Measurements from ENCODE around the gene NSMCE3.
"Not testable (repeated sequence)": the region's sequence is repeated elsewhere in the genome, so short reads cannot be mapped to it uniquely, and the experiment has no call there.

NSMCE3 gene

GRCh38 chr15:29270169-29270955 is 740 bp upstream of the NSMCE3 start:
- DNase-seq (ENCODE audit: low read depth), result no peak

DNA sequence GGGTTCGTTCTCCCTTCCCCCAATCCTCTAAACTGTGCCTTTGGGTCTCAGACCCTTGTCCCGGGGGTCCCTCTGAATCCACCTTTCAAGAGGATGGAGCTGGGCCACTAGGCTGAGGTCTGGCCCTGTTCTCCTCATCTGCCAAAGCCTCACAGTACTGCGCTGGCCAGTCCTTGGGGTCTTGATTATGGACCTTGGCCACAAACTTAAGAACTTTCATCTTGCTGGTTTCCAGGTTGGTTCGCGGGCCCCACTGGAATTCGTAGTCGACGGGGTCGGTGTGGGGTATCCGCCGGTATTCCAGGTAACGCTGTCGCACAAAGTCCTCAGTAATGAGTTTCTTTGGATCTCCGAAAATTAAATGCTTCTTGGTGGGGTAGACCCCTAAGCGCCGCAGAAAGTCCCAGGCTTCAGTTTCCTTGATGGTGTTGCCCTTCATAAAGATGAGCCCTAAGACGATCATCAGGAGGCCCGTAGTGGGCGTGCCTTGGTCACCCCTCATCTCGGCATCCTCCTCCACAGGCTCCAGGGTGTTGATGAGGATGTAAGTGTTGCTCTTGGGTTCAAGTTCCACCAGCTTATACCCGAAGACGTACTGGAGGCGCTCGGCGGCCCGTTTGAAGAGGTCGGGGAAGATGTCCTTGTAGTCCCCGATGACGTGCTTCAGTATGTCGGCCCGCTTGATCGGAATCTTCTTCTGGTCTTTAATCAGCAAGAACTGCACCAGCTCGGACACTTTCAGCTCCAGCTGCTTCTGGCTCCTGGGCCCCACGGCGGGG is 727 bp downstream of the NSMCE3 start:
- DNase-seq (ENCODE audit: low read depth), result peak; percentile 33

DNA sequence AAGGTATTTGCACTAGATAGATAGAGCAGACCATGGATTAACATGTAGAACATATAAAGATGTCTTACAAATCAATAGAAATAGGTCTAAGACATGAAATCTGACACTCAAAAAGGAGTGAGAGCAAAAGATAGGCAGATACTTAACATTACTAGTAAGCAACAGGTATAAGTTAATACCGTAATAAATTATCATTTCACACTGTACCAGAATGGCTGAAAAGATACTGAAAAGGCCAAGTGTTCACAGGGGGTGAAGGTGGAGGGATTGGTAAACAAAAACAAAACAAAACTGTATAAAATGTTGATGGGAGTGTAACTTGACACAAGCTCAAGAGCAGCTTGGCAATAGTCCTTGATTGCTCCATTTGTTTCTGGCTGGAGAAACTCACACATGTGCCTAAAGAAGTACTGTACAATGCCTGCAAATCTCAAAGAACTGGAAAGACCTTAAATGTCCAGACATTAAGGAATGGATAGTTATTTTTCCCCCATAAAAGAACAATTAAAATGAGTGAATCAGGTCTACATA is 3.5 kb downstream of the NSMCE3 start:
- DNase-seq (ENCODE audit: low read depth), result no peak

DNA sequence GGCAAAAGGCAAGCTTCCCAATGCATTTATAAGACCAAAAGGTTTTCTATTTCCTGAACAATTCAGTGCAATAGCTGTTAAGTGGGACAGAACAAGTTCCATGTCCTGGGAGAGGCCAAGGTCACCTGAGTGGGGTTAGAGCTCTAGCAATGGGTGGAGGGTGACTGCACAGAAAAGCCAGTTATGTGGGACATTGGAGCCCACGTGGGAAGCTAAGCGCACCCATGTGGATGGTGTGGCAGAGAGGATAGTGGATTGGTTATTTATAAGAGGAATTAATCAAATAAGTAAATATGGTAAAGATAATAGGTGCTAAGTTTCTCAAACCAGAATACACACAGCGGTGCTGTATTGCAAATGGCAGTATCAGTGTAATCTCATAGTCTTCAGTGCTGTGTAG is 6.3 kb downstream of the NSMCE3 start:
- DNase-seq (ENCODE audit: low read depth), result no peak

GRCh38 chr15:29262738-29263137 is 6.9 kb downstream of the NSMCE3 start:
- no peak for DNase-seq (ENCODE audit: low read depth)

- no peak for DNase-seq (ENCODE audit: low read depth)
Observed at GRCh38 chr15:29260896-29261295, 8.7 kb downstream of the NSMCE3 start.

DNA sequence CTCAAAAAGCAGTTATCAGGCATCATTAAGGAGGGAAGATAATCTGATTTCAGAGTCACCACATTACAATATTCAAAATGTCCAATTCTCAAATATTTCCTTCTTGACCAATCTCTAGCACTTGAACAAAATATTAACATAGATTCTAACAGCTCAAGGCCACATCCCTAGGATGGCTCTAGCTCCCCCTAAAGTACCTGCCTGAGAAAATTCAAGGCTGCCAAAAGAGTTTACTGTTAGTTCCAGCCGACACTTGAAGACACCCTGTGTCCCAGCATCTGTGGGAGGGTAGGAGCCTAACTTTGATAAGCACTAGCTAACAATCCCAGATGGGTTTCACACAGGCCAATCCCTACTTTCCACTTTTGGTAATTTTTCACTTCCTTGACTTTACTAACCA is 10.4 kb downstream of the NSMCE3 start:
- DNase-seq (ENCODE audit: low read depth), result no peak

GRCh38 chr15:29252234-29252633 is 17.4 kb downstream of the NSMCE3 start:
- DNase-seq (ENCODE audit: low read depth), result no peak

DNA sequence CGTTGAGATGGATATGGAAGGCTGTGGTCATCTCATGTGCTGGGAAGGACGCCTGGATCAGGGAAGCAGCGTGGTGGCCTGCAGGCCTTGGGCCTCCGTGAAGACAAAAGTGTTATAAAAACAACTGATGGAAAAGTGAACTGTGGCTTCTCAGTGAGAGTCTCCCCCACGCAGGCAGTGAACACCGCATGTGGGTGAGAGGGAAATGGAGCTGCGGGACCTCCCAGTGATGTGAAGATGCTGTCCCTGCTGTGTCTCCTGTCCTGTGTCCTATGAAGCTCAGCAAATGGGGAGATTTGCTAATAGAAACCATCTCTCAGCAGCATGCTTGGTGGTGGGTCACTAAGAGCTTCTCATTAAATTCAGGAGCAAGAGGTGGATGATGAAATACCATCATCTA is 25.1 kb downstream of the NSMCE3 start:
- no peak for DNase-seq (ENCODE audit: low read depth)

GRCh38 chr15:29244123-29244522 is 25.5 kb downstream of the NSMCE3 start:
- DNase-seq (ENCODE audit: low read depth), result no peak

GRCh38 chr15:29242456-29243242 is 27.0 kb downstream of the NSMCE3 start:
- DNase-seq (ENCODE audit: low read depth), result no peak

DNA sequence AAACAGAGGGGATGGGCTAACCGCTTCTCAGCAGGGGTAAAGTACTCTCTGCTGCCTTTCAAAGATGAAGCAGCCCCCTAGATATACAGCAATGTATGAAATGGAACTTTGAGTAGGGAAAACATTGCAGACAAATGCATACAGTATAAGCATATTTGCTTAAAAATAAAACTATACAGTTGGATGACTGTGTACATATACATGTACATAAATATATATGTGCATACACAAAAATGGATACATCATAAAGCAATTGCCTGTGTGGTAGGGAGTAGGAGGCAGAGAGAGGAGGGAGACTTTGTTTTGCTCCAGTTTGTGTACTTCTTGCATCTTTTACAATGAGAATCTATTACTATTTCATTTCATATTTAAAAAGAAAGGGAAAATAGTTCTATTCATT is 28.4 kb downstream of the NSMCE3 start:
- DNase-seq (ENCODE audit: low read depth), result no peak

DNA sequence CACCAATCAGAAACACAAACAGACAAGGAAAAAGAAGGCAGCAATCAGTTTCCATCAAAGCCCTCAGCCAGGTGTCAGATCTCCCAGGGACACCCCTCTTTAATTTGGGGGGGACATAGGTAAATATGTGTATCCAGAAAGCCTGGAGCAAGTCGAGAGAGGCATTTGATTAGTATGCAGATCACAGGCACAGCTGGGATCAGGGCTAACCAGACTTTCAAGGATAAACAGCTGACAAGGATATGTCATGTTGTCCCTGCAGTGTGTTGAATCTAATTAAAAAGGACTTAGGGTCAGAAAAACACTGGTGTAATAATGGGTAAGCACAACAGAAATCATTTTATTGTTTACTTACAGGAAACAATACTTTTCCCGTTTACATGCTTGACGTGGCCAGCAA is 30.2 kb downstream of the NSMCE3 start:
- DNase-seq (ENCODE audit: low read depth), result no peak

DNA sequence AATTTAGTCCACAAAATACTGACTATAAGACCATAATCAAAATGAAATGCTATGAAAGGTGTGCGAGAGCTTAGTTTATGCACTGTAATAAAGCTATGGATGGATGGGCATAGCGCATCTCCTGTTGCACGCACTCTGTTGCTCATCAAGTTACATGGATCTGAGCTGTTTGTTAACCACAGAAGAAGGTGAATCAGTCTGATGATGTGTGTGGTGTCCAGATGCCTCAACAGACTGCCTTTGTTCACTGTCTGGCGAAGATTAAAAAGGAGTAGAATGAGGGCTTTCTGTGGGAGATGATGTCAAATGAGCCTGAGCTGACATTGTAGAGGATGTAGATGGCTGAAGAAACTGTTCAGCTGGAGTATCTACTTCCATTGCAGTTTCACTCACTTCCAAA is 36.1 kb downstream of the NSMCE3 start:
- DNase-seq (ENCODE audit: low read depth), result no peak

GRCh38 chr15:29226436-29227208 is 43.0 kb downstream of the NSMCE3 start:
- no peak for DNase-seq (ENCODE audit: low read depth)

DNA sequence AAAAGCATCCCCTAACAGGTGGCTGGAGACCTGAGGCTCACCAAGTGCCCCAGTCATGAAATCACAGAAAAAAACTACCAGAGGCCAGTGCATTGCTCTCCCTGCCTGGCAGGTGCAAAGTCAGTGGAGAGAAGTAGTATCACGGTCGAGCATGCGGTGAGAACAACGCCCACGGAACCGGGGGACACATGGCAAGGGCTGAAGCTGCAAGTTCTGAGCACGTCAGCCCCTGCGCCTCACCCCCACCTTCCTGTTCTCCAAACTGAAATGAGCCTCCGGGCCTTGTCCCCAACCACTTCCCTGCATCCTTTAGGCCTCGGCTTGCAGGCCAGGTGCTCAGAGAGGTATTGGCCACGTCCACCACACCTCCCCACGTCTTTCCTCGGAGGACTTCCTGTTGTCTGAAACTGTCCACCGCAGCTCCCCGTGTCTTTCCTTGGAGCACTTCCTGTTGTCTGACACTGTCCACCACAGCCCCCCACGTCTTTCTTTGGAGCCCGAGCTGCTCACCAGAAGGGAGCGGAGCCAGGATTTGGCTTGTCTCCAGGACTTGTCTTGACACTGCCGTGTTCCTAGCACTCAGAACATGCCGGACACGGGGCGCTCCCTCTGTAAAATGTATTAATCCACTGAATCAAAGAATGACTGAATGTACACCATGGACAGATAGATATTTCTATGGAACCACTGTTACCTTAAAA is 43.9 kb downstream of the NSMCE3 start:
- DNase-seq (ENCODE audit: low read depth), result no peak

DNA sequence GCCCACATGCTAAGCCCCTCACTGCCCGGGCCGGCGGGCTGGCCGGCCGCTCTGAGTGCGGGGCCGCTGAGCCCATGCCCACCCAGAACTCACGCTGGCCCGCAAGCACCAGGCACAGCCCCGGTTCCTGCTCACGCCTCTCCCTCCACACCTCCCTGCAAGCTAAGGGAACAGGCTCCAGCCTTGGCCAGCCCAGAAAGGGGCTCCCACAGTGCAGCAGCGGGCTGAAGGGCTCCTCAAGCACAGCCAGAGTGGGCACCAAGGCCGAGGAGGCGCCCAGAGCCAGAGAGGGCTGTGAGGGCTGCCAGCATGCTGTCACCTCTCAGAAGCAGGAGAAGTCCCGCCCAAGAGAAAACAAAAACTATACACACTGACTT is 44.6 kb downstream of the NSMCE3 start:
- DNase-seq (ENCODE audit: low read depth), result not testable (repeated sequence)

DNA sequence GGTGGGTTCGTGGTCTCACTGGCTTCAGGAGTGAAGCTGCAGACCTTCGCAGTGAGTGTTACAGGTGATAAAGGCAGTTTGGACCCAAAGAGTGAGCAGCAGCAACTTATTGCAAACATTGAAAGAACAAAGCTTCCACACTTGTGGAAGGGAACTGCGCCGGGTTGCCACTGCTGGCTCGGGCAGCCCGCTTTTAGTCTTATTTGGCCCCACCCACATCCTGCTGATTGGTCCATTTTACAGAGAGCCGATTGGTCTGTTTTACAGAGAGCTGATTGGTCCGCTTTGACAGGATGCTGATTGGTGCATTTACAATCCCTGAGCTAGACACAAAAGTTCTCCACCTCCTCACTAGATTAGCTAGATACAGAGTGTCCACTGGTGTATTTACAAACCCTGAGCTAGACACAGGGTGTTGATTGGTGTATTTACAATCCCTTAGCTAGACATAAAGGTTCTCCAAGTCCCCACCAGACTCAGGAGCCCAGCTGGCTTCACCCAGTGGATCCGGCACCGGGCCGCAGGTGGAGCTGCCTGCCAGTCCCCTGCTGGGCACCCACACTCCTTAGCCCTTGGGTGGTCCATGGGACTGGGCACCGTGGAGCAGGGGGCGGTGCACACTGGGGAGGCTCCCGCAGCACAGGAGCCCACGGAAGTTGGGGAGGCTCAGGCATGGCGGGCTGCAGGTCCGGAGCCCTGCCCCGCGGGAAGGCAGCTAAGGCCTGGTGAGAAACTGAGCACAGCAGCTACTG is 45.2 kb downstream of the NSMCE3 start:
- DNase-seq (ENCODE audit: low read depth), result not testable (repeated sequence)

GRCh38 chr15:29223640-29224039 is 46.0 kb downstream of the NSMCE3 start:
- no peak for DNase-seq (ENCODE audit: low read depth)

DNA sequence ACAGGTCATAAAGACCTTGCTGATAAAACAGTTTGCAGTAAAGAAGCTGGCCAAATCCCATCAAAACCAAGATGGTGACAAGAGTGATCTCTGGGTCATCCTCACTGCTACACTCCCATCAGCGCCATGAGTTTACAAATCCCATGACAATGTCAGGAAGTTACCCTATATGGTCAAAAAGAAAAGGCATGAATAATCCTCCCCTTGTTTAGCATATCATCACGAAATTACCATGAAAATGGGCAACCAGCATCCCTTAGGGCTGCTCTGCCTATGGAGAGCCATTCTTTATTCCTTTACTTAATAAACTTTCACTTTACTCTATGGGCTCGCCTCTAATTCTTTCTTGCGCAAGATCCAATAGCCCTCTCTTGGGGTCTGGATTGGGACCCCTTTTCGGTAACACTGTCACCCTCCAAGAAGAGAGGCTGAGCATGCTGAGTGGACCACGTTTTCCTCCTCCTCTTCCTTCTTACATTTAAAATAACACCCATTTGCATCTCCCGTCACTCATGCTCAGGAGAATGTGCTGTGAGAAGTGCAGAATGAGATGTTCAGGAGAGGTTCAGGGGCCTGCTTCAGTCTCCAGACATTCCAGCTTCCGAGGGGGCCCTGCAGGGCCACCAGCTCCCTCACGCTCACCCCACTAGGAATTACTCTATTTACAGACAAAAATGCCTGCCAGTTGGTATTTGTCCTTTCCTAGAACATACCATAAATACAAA is 47.3 kb downstream of the NSMCE3 start:
- DNase-seq (ENCODE audit: low read depth), result no peak

All from activated T-cell treated with anti-CD3 and anti-CD28 coated beads for 48 hours (primary cell).